ENCODE results near the gene PBXIP1. TPM values are rescaled to one million over a fixed set of nuclear protein-coding genes. Genes with fewer than 3 reads are reported as not detected.

PBXIP1 gene
- polyA plus RNA-seq, 3 donors = 23.1 to 31.7 (median 24.0) TPM

- Histone ChIP-seq H3K9me3 (replicated peaks in 1 of 2; ENCODE audit: control insufficient read depth in 1 of 2, insufficient read depth in 1 of 2, low read length in 2 of 2) (no peaks in the 10 kb centered on the region), H3K27me3 (ENCODE audit: control insufficient read depth in 2 of 2, insufficient read depth in 2 of 2, low read length in 2 of 2) (no peaks in the 10 kb centered on the region), H3K9ac (ENCODE audit: insufficient read depth, low read length, poor library complexity, severe bottlenecking) (no peak overlapping the region), H3K36me3 (replicated peaks in 1 of 2; ENCODE audit: control insufficient read depth in 1 of 2, insufficient read depth in 2 of 2, low read length in 2 of 2) (peaks cover 1 to 8% of the 10 kb centered on the region in 2 donors), H3K4me3 (replicated peaks in 1 of 3; ENCODE audit: low read depth in 2 of 3, low read length in 3 of 3) (no peak overlapping the region), H3K4me1 (ENCODE audit: control insufficient read depth in 1 of 2, insufficient read depth in 2 of 2, low read length in 2 of 2) (peaks cover 59 to 77% of the 10 kb centered on the region in 2 donors), H4K20me1 (ENCODE audit: insufficient read depth, low read length) (no peaks in the 10 kb centered on the region), H3K79me2 (ENCODE audit: insufficient read depth, low read length) (peaks cover 11% of the 10 kb centered on the region), H2AFZ (ENCODE audit: insufficient read depth, low read depth, low read length, poor library complexity, severe bottlenecking) (no peak overlapping the region), H3K27ac (ENCODE audit: low read depth in 1 of 2, low read length in 2 of 2) (no peak overlapping the region), H3K4me2 (replicated peaks; ENCODE audit: extremely low read depth, low read length, poor library complexity, severe bottlenecking) (no peak overlapping the region)
- Mint-ChIP-seq H3K4me1 (peaks cover 82% of the 10 kb centered on the region), H3K27ac (peak overlapping the region in 1 of 7 donors; percentile 68), H3K4me3 (no peak overlapping the region), H3K36me3 (peaks cover 3 to 7% of the 10 kb centered on the region in 2 donors), H3K9me3 (peaks cover 0 to 2% (median 0%) of the 10 kb centered on the region in 7 donors), H3K27me3 (ENCODE audit: low read depth in 3 of 3) (peaks cover 0 to 3% (median 0%) of the 10 kb centered on the region in 3 donors)
- no peak for TF ChIP-seq CTCF (IDR thresholded peaks at IDR 0.05)
- peak in 1 of 3 donors; percentile 3 for DNase-seq
- no CpG with 5 or more reads among the region's 1 CpG for WGBS (ENCODE audit: insufficient coverage)
- intact Hi-C loops (cut with micrococcal nuclease) = no loop called here
These were observed 15.7 kb downstream of the PBXIP1 start for GRCh38 chr1:154940213-154940560.

- peak in 2 of 3 donors; percentile 31 to 50 for DNase-seq
- Histone ChIP-seq H3K79me2 (ENCODE audit: insufficient read depth, low read length) (peaks cover 15% of the 10 kb centered on the region), H3K9ac (ENCODE audit: insufficient read depth, low read length, poor library complexity, severe bottlenecking) (no peak overlapping the region), H3K4me3 (replicated peaks in 1 of 3; ENCODE audit: low read depth in 2 of 3, low read length in 3 of 3) (no peak overlapping the region), H3K4me1 (ENCODE audit: control insufficient read depth in 1 of 2, insufficient read depth in 2 of 2, low read length in 2 of 2) (peaks cover 51 to 64% of the 10 kb centered on the region in 2 donors), H3K27ac (ENCODE audit: low read depth in 1 of 2, low read length in 2 of 2) (no peak overlapping the region), H4K20me1 (ENCODE audit: insufficient read depth, low read length) (no peaks in the 10 kb centered on the region), H3K36me3 (replicated peaks in 1 of 2; ENCODE audit: control insufficient read depth in 1 of 2, insufficient read depth in 2 of 2, low read length in 2 of 2) (no peaks in the 10 kb centered on the region), H3K4me2 (replicated peaks; ENCODE audit: extremely low read depth, low read length, poor library complexity, severe bottlenecking) (no peak overlapping the region), H3K9me3 (replicated peaks in 1 of 2; ENCODE audit: control insufficient read depth in 1 of 2, insufficient read depth in 1 of 2, low read length in 2 of 2) (no peaks in the 10 kb centered on the region), H2AFZ (ENCODE audit: insufficient read depth, low read depth, low read length, poor library complexity, severe bottlenecking) (no peak overlapping the region), H3K27me3 (ENCODE audit: control insufficient read depth in 2 of 2, insufficient read depth in 2 of 2, low read length in 2 of 2) (no peaks in the 10 kb centered on the region)
- WGBS (ENCODE audit: insufficient coverage) = 100% methylated on average over 7 of the region's 7 CpGs
- peak overlapping the region; percentile 45 to 100 (median 87) for H3K27ac Mint-ChIP-seq
- peaks cover 0 to 2% (median 0%) of the 10 kb centered on the region in 7 donors for H3K9me3 Mint-ChIP-seq
- peaks cover 3% of the 10 kb centered on the region in 2 donors for H3K36me3 Mint-ChIP-seq
- intact Hi-C loops (cut with micrococcal nuclease) = loop anchor here in 1 of 2 donors (10.0 kb wide), 1 partner anchor 384 kb away; the partner anchor contains the start of gene UBE2Q1
- peak overlapping the region in 1 of 2 donors; percentile 8 for H3K4me3 Mint-ChIP-seq
- peaks cover 0 to 2% (median 0%) of the 10 kb centered on the region in 3 donors for H3K27me3 Mint-ChIP-seq (ENCODE audit: low read depth in 3 of 3)
- H3K4me1 Mint-ChIP-seq = peaks cover 78% of the 10 kb centered on the region
- TF ChIP-seq CTCF (IDR thresholded peaks at IDR 0.05) = no peak
These were observed 17.1 kb downstream of the PBXIP1 start for GRCh38 chr1:154938604-154939399.
